Astrocyte (in vitro differentiated cells and primary cell): ENCODE measurements around the gene HS6ST3.

Experiments used
- CTCF ChIP-seq: IDR thresholded peaks from 2 replicates; pipeline ENCODE4 v1.5.1; 2011; ENCODE audit warnings: low read depth, mild to moderate bottlenecking, inconsistent platforms, low read length, moderate library complexity; ENCODE audit not compliant: insufficient read depth
- EZH2 ChIP-seq: IDR thresholded peaks from 2 replicates; pipeline ENCODE4 v1.6.1; 2012; ENCODE audit warnings: mild to moderate bottlenecking, low read length, inconsistent platforms; ENCODE audit not compliant: insufficient read depth

GRCh38 chr13:96615252-96615651 lies 525.3 kb downstream of the HS6ST3 start:
- no peak for TF ChIP-seq EZH2
- TF ChIP-seq CTCF, result no peak
